Ramos (cell line): ENCODE measurements around the gene TTI1.
"Not testable (repeated sequence)": the region's sequence is repeated elsewhere in the genome, so short reads cannot be mapped to it uniquely, and the experiment has no call there.

Experiments
- in situ Hi-C: fragments of 300-500 bp; cut with MboI; formaldehyde crosslinking; loops from one replicate; pipeline ENCODE4 v1.14.3; 2022; ENCODE audit warnings: low sequenced_read_pairs; ENCODE audit not compliant: unreplicated experiment

The TTI1 gene

DNA sequence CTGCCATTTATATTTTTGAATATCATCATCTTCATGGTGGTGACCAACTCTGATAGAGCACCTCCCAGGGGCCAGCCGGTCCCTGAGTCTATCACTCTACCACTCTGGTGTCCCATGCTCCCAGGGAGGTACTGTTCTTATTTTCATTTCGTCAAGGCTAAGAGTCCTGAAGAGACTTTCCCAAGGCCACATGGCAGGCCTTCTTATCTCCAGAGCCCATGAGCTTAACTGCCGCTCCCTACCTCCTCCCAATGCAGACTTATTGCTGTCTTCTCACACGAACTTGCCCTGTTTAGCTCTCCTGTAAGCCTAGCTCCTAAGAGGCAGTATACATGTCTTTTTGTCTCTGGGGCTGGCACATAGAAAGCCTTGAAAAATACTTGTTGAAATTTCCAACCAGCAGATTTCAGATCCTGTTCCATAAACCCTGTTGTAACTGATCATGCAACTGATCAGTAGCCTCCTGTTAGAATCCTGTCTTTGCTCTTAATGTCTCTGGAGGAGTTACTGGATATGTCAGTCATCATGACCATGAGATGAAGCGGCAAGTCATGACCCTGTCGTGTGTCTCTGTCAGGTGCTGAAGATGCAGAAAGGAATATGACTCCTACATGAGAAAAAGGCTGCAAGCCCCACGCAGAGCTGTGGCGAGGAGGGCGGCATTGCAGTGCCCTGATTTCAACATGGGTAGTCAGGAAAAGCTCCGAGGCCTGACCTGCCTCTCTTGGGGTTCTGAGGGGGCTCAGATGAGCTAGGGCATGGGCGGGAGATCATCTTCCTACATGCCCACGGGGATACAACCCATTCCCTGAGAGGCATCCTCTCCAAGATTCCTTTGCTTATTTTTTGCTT is 60.0 kb downstream of the TTI1 start:
- in situ Hi-C loops, result no loop called here

GRCh38 chr20:37972256-37973058 is 60.8 kb downstream of the TTI1 start:
- in situ Hi-C loops, result no loop called here

- in situ Hi-C loops, result no loop called here
Observed at GRCh38 chr20:37971561-37972127, 61.6 kb downstream of the TTI1 start.

GRCh38 chr20:37970856-37971245 is 62.4 kb downstream of the TTI1 start:
- in situ Hi-C loops, result no loop called here

- in situ Hi-C loops, result no loop called here
Observed at GRCh38 chr20:37969949-37970855, 63.1 kb downstream of the TTI1 start.

DNA sequence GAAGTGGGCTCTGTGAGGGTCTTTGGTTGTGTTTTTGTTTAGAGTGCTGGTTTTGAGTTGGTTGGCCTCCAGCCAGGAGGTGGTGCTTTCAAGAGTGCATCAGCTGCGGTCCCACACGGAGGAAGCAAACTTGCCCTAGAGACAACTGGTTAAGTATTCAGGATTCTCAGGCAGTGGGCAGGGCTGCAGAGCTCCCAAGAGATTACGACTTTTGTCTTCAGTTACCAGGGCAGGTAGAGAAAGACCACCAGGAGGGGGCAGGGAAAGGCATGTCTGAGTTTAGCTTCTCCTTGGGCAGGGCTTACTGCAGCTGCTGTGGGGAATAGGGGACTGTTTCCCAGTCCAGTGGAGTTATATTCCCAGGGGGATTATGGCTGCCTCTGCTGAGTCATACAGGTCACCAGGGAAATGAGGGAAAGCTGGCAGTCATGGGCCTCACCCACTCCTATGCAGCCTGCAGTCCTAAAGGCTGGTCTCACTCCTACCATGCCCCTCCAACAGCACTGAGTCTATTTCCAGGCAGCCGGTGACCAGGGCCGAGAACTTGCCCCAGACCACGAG is 64.3 kb downstream of the TTI1 start:
- in situ Hi-C loops, result no loop called here

GRCh38 chr20:37963483-37963882 is 69.8 kb downstream of the TTI1 start:
- in situ Hi-C loops, result not testable (repeated sequence)

GRCh38 chr20:37961066-37961465 is 72.2 kb downstream of the TTI1 start:
- in situ Hi-C loops, result no loop called here

GRCh38 chr20:37958856-37959520 is 74.3 kb downstream of the TTI1 start:
- in situ Hi-C loops, result no loop called here

DNA sequence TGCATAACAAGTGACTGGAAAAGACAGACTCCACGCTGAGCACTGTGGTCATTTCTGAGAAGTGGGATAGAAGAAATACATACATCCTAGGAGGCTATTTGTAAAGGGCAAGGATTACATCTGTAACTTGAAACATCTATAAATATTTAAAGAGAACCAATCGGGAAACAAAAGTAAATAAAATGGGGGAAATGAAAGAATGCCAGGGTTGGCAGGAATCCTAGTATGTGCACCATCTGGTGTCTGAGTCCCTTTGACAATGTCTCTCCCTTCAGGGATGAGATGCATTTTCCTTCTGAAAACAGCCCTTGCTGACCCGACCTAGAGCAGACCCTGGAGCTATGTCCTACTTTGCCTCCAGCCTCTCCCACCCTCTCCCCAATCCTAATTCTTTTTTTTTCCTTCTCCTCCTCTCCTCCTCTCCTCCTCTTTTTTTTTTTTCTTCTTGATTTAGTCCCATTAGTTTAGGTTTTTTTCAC is 77.1 kb downstream of the TTI1 start:
- in situ Hi-C loops, result no loop called here

- in situ Hi-C loops, result no loop called here
Observed at GRCh38 chr20:37955511-37955910, 77.7 kb downstream of the TTI1 start.

DNA sequence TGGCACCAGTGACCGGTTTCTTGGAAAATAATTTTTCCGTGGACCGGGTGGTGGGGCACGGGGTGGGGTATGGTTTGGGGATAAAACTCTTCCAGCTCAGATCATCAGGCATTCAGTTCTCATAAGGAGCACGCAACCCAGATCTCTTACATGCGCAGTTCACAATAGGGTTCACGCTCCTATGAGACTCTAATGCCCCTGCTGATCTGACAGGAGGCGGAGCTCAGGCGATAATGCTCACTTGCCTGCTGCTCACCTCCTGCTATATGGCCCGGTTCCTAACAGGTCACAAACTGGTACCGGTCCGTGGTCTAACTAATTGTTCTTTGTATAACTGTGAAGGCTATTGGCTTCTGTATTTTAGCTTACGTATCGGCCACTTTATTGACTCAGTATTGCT is 78.6 kb downstream of the TTI1 start:
- in situ Hi-C loops, result no loop called here

DNA sequence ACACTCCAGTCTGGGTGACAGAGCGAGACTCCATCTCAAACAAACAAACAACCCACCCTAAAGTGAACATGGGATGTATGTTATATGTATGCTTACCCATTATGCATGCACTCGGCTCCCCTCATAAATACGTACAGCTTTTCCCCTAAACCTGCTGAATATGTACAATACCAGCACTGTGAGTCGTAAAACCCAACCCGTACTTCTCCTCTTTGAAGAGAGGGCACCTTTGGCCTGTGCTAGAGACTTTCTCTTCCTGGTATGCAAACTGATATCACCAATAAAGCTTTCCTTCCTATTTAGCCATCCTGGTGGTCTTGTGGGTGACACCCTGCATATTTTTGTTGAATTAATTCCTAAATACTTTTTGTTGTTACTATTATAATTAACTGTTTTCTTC is 79.1 kb downstream of the TTI1 start:
- in situ Hi-C loops, result no loop called here

- in situ Hi-C loops, result no loop called here
Observed at GRCh38 chr20:37948956-37949355, 84.3 kb downstream of the TTI1 start.

DNA sequence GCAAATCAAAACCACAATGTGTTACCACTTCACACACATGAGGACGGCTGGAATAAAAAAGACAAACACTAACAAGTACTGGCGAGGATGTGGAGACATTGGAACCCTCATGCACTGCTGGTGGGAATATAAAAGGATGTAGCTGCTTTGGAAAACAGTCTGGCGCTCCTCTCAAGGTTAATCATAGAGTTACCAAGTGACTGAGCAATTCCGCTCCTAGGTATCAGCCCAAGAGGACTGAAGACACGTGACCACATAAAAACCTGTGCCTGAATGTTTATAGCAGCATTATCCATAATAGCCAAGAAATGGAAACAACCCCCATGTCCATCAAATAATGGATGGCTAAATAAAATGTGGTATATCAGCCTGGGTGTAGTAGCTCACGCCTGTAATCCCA is 85.3 kb downstream of the TTI1 start:
- in situ Hi-C loops, result no loop called here

DNA sequence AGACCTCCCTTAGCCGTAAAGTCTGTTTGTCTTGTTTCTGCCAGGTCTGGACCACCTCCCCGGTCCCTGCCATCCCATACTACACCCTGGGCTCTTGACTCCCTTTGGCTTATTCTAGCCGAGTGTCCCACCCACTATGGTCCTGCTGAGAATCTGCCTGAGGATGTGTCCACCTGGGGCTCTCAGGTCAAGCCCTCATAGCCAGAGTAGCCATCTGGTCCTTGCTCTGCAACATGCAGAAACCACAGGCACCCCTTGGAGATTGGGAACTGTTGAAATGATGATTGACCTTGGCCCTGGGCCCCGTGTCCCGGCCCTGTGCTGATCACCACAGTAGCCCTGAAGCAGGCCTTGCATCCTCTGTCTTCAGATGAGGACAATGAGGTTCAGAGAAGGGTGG is 86.3 kb downstream of the TTI1 start:
- in situ Hi-C loops, result no loop called here

GRCh38 chr20:37945091-37945547 is 88.1 kb downstream of the TTI1 start:
- in situ Hi-C loops, result no loop called here

GRCh38 chr20:37944456-37944981 is 88.7 kb downstream of the TTI1 start:
- in situ Hi-C loops, result no loop called here
